K562 treated with DMSO at 1 percent for 4 hours (cell line): Measurements from ENCODE around the gene UBE2G2. TPM values are rescaled to one million over a fixed set of nuclear protein-coding genes. Genes with fewer than 3 reads are reported as not detected.

Experiments
- total RNA-seq: library from RNA; unstranded; fragments of 300-600 nt; gene quantifications from 2 replicates; pipeline ENCODE4 v1.2.3, GENCODE V29; 2022; ENCODE audit not compliant: insufficient read depth

The UBE2G2 gene, protein sequence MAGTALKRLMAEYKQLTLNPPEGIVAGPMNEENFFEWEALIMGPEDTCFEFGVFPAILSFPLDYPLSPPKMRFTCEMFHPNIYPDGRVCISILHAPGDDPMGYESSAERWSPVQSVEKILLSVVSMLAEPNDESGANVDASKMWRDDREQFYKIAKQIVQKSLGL
- total RNA-seq = 47.5 and 77.0 TPM in 2 replicates

DNA sequence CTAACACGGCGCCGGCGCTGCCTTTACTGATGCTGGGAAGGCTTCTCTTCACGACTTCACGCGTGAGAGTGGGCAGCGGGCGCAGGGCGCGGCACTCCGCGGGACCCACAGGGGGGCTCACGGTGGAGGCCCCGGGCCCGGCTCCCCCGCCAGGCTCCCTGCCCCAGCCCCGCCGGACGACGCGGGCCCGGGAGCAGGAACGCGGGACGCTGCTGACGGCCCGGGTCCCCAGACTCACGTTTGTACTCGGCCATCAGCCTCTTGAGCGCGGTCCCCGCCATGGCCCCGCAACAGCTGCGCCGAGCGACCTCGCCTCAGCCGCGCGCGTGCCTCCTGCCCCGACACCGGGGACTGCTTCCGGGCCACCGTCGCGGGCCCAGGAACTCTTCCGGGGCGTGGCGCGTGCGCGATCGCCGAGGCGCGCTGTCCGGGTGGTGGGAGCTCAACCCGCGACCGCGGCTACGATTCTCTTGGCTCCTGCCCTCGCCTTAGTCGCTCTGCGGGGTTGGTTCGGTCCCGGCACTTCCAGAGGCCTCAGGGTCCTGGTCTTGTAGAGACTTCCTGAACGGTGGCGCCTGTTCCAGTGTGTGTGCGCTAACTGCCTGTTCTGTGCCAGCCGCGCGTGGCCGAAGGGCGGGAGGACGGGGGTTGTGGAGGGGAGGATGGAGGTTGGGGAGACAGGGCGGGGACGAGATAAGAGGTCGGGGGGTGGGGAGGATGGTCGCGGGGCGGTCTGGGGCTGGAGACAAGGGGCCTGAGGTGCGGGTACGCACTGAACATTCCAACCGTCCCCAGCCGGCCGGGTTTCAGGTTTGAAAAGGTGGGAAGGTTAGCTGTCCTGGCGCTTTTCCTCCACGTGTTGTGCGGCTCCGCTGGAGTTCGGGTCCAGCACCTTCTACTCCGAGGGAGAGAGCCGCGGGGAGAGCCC, at the start of gene UBE2G2:
UBE2G2 (minus strand) TSS at position 353 of the 928 bp plus-strand sequence; CDS start at position 281, 72 bp downstream.

DNA sequence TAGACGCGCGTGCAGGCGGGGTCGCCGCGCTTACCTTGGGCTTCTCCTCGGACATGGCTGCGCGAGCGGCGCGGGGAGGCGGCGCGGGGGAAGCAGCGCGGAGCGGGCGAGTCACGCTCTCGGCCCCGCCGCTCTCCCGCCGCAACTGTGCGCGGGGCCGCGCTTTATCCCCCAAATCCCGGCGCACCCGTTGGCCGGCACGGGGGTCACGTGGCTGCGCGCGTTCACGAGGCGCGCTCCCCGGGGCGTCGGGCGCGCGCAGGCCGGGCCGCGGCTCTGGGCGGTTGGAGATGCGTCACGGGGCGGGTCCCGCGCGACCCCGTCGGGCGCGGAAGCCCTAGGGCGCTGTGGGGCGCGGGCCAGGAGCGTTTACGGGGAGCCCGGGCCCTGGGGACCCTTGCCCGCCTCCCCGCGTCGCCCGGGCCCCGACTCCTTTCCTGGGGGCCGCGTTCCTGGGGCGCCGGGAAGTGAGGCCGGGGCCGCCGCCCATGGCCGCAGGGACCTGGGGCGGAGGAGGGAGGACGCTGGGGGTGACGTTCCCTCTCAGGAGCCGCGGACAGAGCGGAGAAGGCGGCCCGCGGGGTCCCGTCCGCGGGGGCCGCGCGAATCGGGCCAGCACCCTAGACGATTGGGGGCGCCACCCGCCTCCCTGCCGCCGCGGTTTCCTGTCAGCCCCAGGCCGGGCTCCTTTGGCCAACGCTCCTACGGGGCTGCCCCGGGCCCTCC, 16.5 kb upstream of the UBE2G2 start, which contains the start of gene SUMO3:
SUMO3 (minus strand) TSS at position 149 of the 726 bp plus-strand sequence; CDS start at position 55, 94 bp downstream.

Other genes starting within 250 kb of the UBE2G2 start
- gene KRTAP10-3, start 243.0 kb downstream of the UBE2G2 start, total RNA-seq = not detected in 2 replicates
- gene KRTAP10-4, start 228.1 kb downstream of the UBE2G2 start, total RNA-seq = not detected in 2 replicates
- not detected in 2 replicates for gene KRTAP10-5, start 221.2 kb downstream of the UBE2G2 start, total RNA-seq
- gene KRTAP10-6, start 209.3 kb downstream of the UBE2G2 start, total RNA-seq = not detected in 2 replicates
- gene KRTAP10-7, start 201.2 kb downstream of the UBE2G2 start, total RNA-seq = not detected in 2 replicates
- gene KRTAP10-8, start 189.7 kb downstream of the UBE2G2 start, total RNA-seq = not detected in 2 replicates
- not detected in 2 replicates for gene KRTAP10-9, start 174.7 kb downstream of the UBE2G2 start, total RNA-seq
- not detected in 2 replicates for gene KRTAP10-10, start 164.5 kb downstream of the UBE2G2 start, total RNA-seq
- not detected in 2 replicates for gene KRTAP10-11, start 155.4 kb downstream of the UBE2G2 start, total RNA-seq
- gene KRTAP12-4, start 147.2 kb downstream of the UBE2G2 start, total RNA-seq = not detected in 2 replicates
- not detected in 2 replicates for gene KRTAP12-3, start 143.9 kb downstream of the UBE2G2 start, total RNA-seq
- not detected in 2 replicates for gene KRTAP12-2, start 134.9 kb downstream of the UBE2G2 start, total RNA-seq
- gene KRTAP12-1, start 119.7 kb downstream of the UBE2G2 start, total RNA-seq = not detected in 2 replicates
- not detected in 2 replicates for gene KRTAP10-12, start 104.6 kb downstream of the UBE2G2 start, total RNA-seq
- gene TSPEAR, start 90.2 kb downstream of the UBE2G2 start, total RNA-seq = not detected in 2 replicates
- gene SUMO3, start 16.2 kb upstream of the UBE2G2 start, total RNA-seq = 106 and 115 TPM in 2 replicates
- gene PTTG1IP, start 71.9 kb upstream of the UBE2G2 start, total RNA-seq = 141 and 163 TPM in 2 replicates
- gene ITGB2, start 119.1 kb upstream of the UBE2G2 start, total RNA-seq = 1.2 and 1.3 TPM in 2 replicates
- 36.6 and 38.4 TPM in 2 replicates for gene SLX9, start 138.2 kb upstream of the UBE2G2 start, total RNA-seq